Measurements from ENCODE around the gene MEAF6.
"Not testable (repeated sequence)": the region's sequence is repeated elsewhere in the genome, so short reads cannot be mapped to it uniquely, and the experiment has no call there.

- not testable (repeated sequence) for TF ChIP-seq POLR2A (IDR thresholded peaks at IDR 0.05; ENCODE audit: low read depth, low read length); CTCF (IDR thresholded peaks at IDR 0.05; ENCODE audit: extremely low read depth in 1 of 2, insufficient read depth in 1 of 2, low read depth in 1 of 2, low read length in 2 of 2); FOS (IDR thresholded peaks at IDR 0.05; ENCODE audit: borderline replicate concordance, insufficient read depth, low read length); GATA2 (IDR thresholded peaks at IDR 0.05; ENCODE audit: insufficient read depth, insufficient read length, low read depth, low read length); POLR2AphosphoS5 (IDR thresholded peaks at IDR 0.05; ENCODE audit: insufficient read depth, low read depth, low read length)
Observed at GRCh38 chr1:37529888-37530287, 15.3 kb upstream of the MEAF6 start.

Measured in endothelial cell of umbilical vein (primary cell).